ENCODE measurements around the gene TCAP. TPM values are rescaled to one million over a fixed set of nuclear protein-coding genes. Genes with fewer than 3 reads are reported as not detected.
A peak's percentile ranks its signal among the peaks of the same experiment; 100 is the strongest.

TCAP gene
- total RNA-seq, 1 donor from 2014 or later, result 0.19 TPM

- H3K4me1 Mint-ChIP-seq, result peaks cover 2% of the 10 kb centered on the region
- H3K9me3 Mint-ChIP-seq, result no peaks in the 10 kb centered on the region
- Histone ChIP-seq H3K27me3 (peaks cover 11% of the 10 kb centered on the region), H3K36me3 (no peaks in the 10 kb centered on the region), H3K27ac (no peak overlapping the region), H4K20me1 (ENCODE audit: low read depth) (no peaks in the 10 kb centered on the region), H3K9me3 (ENCODE audit: low read depth) (no peaks in the 10 kb centered on the region), H3K4me1 (no peaks in the 10 kb centered on the region), H3K79me2 (ENCODE audit: low read depth) (no peaks in the 10 kb centered on the region), H3K4me2 (no peak overlapping the region), H3F3A (ENCODE audit: low read depth) (no peaks in the 10 kb centered on the region), H2AFZ (replicated peaks) (no peak overlapping the region), H3K4me3 (no peak overlapping the region), H3K9ac (no peak overlapping the region)
- no peak overlapping the region for H3K4me3 Mint-ChIP-seq
- H3K27ac Mint-ChIP-seq, result peak overlapping the region; percentile 74
- TF ChIP-seq CTCF (IDR thresholded peaks at IDR 0.05) (no peak), EZH2 (IDR thresholded peaks at IDR 0.05) (no peak), EZH2phosphoT487 (IDR thresholded peaks at IDR 0.05) (no peak)
- no peak for DNase-seq (ENCODE audit: low spot score)
- H3K27me3 Mint-ChIP-seq (ENCODE audit: insufficient read depth, low read depth), result peaks cover 10% of the 10 kb centered on the region
- H3K36me3 Mint-ChIP-seq, result no peaks in the 10 kb centered on the region
These were observed 10.4 kb downstream of the TCAP start for GRCh38 chr17:39675390-39676082.

DNA sequence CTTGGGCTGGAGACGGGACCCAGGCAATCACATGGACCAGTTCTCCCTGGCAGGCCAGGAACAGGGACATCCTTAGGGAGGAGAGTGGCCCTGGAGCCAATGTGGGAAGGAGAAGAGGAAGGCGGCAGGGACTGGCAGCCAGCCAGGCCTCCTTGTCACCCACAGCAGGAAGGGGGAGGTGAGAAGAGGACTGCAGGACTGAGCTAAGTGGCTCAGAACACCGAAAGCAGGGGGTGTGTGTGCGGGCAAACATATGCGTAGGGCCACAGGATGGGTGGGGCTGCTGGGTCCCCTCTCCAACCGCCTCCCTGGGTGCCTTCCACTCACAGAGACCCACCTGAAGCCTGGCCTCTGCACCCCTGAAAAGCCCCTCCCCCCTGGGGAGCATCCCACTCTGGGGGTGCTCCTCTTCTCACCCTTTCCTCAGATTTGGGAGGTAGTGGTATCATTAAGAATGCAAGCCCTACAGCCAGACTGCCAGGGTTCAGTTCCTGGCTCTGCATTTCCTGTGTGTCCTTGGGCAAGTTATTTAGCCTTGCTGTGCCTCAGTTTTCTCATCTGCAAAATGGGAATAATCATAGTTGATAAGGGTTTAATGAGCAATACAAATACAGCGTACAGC is 11.2 kb downstream of the TCAP start:
- Mint-ChIP-seq H3K4me1 (peaks cover 2% of the 10 kb centered on the region), H3K9me3 (no peaks in the 10 kb centered on the region), H3K4me3 (no peak overlapping the region), H3K27ac (no peak overlapping the region), H3K36me3 (no peaks in the 10 kb centered on the region), H3K27me3 (ENCODE audit: insufficient read depth, low read depth) (peaks cover 10% of the 10 kb centered on the region)
- DNase-seq (ENCODE audit: low spot score), result no peak
- no peak overlapping the region for H2AFZ ChIP-seq (replicated peaks)
- no peaks in the 10 kb centered on the region for H3K36me3 ChIP-seq
- no peak overlapping the region for H3K27ac ChIP-seq
- peaks cover 3% of the 10 kb centered on the region for H3K27me3 ChIP-seq
- H3K9me3 ChIP-seq (ENCODE audit: low read depth), result no peaks in the 10 kb centered on the region
- no peak for TF ChIP-seq CTCF (IDR thresholded peaks at IDR 0.05)
- H4K20me1 ChIP-seq (ENCODE audit: low read depth), result no peaks in the 10 kb centered on the region
- no peak overlapping the region for H3K9ac ChIP-seq
- H3K4me3 ChIP-seq, result no peak overlapping the region
- H3K79me2 ChIP-seq (ENCODE audit: low read depth), result no peaks in the 10 kb centered on the region
- no peaks in the 10 kb centered on the region for H3F3A ChIP-seq (ENCODE audit: low read depth)
- no peaks in the 10 kb centered on the region for H3K4me1 ChIP-seq
- H3K4me2 ChIP-seq, result no peak overlapping the region

DNA sequence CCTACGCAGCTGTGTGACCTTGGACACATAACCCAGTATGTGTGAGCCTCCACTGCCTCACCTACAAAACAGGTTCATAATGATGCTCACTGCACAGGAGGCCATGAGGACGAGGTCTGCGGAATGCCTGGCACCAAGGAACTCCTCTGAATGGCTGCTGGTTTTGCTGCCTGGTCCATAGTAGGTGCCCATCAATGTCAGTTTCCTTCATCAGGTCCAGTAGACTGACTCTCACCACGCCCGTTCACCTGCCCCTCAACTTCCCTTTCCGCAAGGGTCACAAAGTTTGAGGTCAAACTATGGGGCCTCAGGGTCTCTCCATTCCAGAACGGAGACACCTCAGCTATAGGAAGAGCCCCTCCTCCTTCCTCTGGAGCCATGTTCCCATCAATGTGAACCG is 11.9 kb downstream of the TCAP start:
- no peaks in the 10 kb centered on the region for H3K4me1 ChIP-seq
- H3K79me2 ChIP-seq (ENCODE audit: low read depth), result no peaks in the 10 kb centered on the region
- no peak for DNase-seq (ENCODE audit: low spot score)
- no peak overlapping the region for H2AFZ ChIP-seq (replicated peaks)
- no peak overlapping the region for H3K9ac ChIP-seq
- Mint-ChIP-seq H3K9me3 (no peaks in the 10 kb centered on the region), H3K27ac (no peak overlapping the region), H3K36me3 (no peaks in the 10 kb centered on the region), H3K4me1 (peaks cover 2% of the 10 kb centered on the region), H3K4me3 (no peak overlapping the region), H3K27me3 (ENCODE audit: insufficient read depth, low read depth) (peaks cover 8% of the 10 kb centered on the region)
- no peak overlapping the region for H3K4me3 ChIP-seq
- H3K9me3 ChIP-seq (ENCODE audit: low read depth), result no peaks in the 10 kb centered on the region
- H3K36me3 ChIP-seq, result no peaks in the 10 kb centered on the region
- no peaks in the 10 kb centered on the region for H3F3A ChIP-seq (ENCODE audit: low read depth)
- no peaks in the 10 kb centered on the region for H4K20me1 ChIP-seq (ENCODE audit: low read depth)
- H3K4me2 ChIP-seq, result no peak overlapping the region
- H3K27me3 ChIP-seq, result no peaks in the 10 kb centered on the region
- TF ChIP-seq CTCF (IDR thresholded peaks at IDR 0.05) (no peak), EZH2 (IDR thresholded peaks at IDR 0.05) (no peak), EZH2phosphoT487 (IDR thresholded peaks at IDR 0.05) (no peak)
- no peak overlapping the region for H3K27ac ChIP-seq

All from neural progenitor cell (in vitro differentiated cells).